HG03103 (cell line): ENCODE results near the gene CLIC2.
"Not testable (repeated sequence)": the region's sequence is repeated elsewhere in the genome, so short reads cannot be mapped to it uniquely, and the experiment has no call there.

ENCODE experiments used
- ATAC-seq: cut with Tn5 transposase; IDR thresholded peaks from one replicate; pipeline ENCODE4 v1.9.1; 2021; ENCODE audit warnings: low read depth; ENCODE audit not compliant: unreplicated experiment

CLIC2 gene

DNA sequence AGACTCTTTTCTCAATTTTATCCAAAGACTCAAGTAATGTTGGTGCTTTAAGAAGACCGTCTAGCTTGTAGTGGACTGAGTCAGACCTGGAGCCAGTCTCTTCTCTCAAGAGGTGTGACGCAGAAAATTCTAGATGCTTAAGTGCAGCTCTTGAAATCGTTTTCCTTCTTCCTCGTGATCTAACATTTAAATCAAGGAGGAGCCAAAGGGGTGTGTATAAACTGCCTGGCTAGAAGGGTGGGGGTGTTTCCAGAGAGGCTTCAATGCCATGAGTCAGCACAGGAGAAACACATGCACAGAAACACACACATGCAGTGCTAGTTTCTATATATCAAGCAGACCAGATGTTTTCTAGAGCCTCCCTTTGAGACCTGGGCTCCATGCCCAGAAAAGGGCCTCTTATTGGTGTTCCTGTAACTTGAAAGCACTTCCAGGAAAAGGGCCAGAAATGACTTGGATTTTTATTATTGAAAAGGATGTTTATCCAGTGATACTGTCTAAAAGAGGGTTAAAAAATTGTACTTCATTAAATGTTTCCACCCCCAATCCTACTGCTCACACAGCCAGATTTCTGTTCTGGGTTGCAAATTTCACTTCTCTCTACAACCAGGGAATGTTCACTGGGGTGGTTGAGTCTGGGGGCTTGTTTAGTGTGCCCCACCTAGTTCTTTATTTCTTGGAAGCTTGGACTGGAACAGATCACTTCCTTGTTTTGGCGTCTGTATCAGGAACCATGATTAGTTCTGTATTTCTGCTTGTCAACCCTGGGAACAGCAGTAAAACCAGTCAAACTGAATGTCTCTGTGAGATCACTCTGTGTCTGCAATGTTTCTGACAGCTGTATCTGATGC lies at the start of gene CLIC2:
TSS of gene CLIC2 (minus strand) at position 129 of the 851 bp plus-strand sequence. CDS start 187 bp downstream, outside the sequence.
- no peak for ATAC-seq

- peak; percentile 39 for ATAC-seq
Observed at GRCh38 chrX:155382529-155382967, 48.1 kb upstream of the CLIC2 start.

DNA sequence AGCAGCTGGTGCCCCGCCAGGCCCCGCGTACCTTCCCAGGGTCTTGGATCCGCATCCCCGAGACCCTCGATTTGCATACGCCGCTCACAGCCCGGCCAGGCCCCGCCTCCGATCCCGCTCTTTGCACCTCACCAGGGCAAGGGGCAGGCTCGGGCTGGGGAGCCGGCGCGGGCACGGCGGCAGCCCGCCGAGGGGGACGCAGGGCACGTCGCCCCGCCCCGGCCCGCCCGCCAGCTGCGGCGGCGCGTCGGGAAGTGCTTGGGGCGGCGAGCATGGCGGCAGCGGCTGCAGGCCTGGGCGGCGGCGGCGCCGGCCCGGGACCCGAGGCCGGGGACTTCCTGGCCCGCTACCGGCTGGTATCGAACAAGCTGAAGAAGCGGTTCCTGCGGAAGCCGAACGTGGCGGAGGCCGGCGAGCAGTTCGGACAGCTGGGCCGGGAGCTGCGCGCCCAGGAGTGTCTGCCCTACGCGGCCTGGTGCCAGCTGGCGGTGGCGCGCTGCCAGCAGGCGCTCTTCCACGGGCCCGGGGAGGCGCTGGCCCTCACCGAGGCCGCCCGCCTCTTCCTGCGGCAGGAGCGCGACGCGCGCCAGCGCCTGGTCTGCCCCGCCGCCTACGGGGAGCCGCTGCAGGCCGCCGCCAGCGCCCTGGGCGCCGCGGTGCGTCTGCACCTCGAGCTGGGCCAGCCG lies 47.6 kb upstream of the CLIC2 start, which contains the start of gene F8A2:
TSS of gene F8A2 (plus strand) at position 253 of the 686 bp plus-strand sequence. CDS start at position 273, 20 bp downstream.
- peak; percentile 80 for ATAC-seq

GRCh38 chrX:155379802-155380201 lies 45.4 kb upstream of the CLIC2 start:
- not testable (repeated sequence) for ATAC-seq

- peak; percentile 67 for ATAC-seq
Observed at GRCh38 chrX:155373777-155374458, 39.5 kb upstream of the CLIC2 start.

DNA sequence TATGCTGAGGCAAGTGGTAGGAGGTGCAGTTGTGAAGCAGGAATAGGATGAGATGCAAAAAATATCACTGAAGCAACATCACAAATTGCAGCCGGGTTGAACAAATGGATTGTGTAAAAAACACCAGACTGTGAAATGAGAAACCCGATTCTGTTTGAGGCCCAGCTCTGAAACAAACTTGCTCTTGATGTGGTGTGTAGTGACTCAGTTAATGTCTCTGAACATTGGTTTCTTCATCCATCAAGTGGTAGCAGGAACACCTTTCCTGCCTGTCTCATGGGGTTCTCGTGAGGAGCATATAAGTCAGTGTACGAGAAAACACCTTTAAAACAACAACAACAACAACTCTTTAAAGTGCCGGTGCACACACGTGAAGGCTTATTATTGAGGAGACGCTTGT lies 29.3 kb upstream of the CLIC2 start:
- ATAC-seq: not testable (repeated sequence)

- not testable (repeated sequence) for ATAC-seq
Observed at GRCh38 chrX:155349448-155349847, 15.0 kb upstream of the CLIC2 start.

DNA sequence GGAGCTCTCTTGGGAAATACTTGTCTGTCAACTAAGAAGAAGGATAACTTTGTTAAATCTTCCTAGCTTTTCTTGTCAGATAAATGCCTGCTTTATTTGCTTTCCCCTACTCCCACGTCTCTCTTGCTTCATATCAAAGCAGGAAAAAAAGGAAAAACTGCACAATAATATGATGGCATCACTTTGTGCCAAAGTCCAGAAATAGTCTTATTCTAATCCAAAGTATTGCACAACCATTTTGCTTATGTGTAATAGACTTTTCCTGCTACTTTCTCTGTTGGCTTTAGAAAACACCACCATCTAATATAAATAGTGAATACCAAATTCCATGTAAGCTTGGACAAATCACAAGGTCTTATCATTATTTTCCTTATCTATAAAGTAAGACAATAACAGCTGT lies 11.3 kb upstream of the CLIC2 start:
- ATAC-seq: not testable (repeated sequence)

- not testable (repeated sequence) for ATAC-seq
Observed at GRCh38 chrX:155335337-155335712, 911 bp upstream of the CLIC2 start.

DNA sequence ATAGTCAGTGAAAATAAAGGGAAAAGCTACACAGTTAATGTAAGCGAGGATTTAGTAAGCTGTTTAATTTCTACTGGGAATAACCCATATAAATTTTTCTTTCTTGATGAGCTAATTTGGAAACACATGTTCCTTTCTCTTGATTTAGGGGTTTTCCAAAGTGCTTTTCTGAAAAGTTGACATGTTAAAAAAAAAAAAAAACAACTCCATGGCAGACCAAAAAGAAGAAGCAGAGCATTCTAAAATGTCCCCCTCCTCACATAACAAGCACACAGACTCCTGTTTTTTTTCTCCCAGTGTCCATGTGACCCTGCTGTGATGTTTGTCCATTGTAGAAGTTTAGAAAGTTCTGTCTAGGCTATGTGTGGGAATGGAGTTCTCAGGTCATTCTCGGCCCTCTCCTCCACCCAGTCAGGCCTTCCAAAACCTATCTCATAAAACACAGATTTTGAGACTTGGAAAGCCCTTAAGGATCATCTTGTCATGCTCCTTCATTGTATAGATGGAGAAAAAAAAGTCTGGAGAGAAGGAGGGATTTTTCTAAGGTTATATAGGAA lies 792 bp downstream of the CLIC2 start:
- ATAC-seq: no peak

DNA sequence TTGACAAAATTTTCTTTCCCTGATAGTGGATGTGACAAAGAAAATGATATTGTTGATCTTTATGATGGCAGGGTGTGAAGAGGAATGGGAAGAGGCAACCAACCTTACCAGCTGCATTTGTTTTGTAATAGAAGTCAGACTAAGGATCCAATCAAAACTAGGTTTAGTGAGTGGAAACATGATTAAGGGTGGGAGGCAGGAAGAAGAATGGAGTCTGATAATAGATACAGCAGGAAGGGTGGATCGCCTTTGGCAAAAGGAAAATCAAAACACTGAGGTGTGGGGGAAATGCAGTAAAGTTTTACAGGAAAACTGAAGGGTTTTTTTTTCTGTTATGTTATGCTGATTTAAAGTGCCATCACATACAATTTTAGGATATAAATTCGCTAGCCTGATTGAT lies 3.4 kb downstream of the CLIC2 start:
- no peak for ATAC-seq

- no peak for ATAC-seq
Observed at GRCh38 chrX:155329293-155329692, 5.1 kb downstream of the CLIC2 start.

DNA sequence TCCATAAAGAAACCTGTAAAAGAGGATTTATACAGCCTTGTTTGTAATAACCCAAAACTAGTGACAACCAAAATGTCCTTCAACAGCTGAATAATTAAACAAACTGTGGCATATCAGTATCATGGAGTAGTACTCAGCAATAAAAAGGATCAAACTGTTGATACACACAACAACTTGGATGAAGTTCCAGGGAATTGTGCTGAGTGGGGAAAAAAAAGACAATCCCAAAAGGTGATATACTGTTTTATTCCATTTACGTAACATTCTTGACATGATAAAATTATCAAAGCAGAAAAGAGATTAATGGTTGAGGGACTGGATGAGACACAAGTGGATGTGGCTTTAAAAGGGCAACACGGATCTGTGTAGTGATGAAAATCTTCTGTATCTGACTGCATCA lies 7.8 kb downstream of the CLIC2 start:
- ATAC-seq: no peak

DNA sequence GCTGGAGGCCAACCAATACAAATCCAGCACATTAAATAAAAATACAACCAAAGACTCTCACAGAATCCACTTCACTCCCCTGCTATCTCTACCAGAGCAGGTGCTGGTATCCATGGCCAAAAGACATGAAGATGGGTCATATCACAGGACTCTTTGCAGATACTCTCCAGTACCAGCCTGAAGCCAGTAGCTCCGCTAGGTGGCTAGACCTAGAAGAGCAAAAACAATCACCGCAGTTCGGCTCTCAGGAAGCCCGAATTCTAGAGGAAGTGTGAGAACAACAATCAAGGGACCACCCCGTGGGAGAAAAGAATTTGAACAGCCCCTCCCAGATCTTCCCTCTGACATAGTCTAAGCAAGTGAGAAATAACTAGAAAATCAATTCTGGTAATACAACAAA lies 20.2 kb downstream of the CLIC2 start:
- no peak for ATAC-seq

GRCh38 chrX:155313766-155314165 lies 20.6 kb downstream of the CLIC2 start:
- no peak for ATAC-seq

DNA sequence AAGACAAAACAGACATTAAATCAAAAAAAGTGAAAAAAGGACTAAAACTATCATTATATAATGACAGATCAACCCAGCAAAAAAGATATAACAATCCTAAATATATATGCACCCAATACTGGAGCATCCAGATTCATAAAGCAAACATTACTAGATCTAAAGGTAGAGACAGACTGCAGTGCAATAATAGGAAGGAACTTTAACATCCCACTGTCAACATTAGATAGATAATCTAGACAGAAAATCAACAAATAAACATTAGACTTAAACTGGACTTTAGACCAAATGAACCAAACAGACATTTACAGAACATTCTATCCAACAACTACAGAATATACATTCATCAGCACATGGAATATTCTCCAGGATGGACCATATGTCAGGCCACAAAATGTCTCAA lies 40.6 kb downstream of the CLIC2 start:
- ATAC-seq: no peak

GRCh38 chrX:155279873-155280272 lies 54.5 kb downstream of the CLIC2 start:
- ATAC-seq: no peak

- no peak for ATAC-seq
Observed at GRCh38 chrX:155270969-155271368, 63.4 kb downstream of the CLIC2 start.

GRCh38 chrX:155267995-155268394 lies 66.4 kb downstream of the CLIC2 start:
- ATAC-seq: not testable (repeated sequence)

- ATAC-seq: no peak
Observed at GRCh38 chrX:155266439-155266838, 68.0 kb downstream of the CLIC2 start.
